Activated T-cell treated with anti-CD3 and anti-CD28 coated beads, Interleukin-2, amount 50 U/mL, for 72 hours (primary cell): ENCODE results near the gene LGI2. TPM values are rescaled to one million over a fixed set of nuclear protein-coding genes. Genes with fewer than 3 reads are reported as not detected.
"Not testable (repeated sequence)": the region's sequence is repeated elsewhere in the genome, so short reads cannot be mapped to it uniquely, and the experiment has no call there.

Experiments
- ATAC-seq, 2 donors: fragments of 150-1000 bp; cut with Tn5 transposase; replicated peaks in 1 of 2; 2 replicates each; pipeline ENCODE4 v1.10.0; 2021; ENCODE audit warnings: moderate library complexity in 2 of 2, mild to moderate bottlenecking in 1 of 2
- DNase-seq, 2 donors: peaks; one replicate each; pipeline ENCODE4 v3.0.0; 2021 to 2022; ENCODE audit warnings: mixed read lengths in 1 of 2
- H3K27ac Mint-ChIP-seq: one replicate; pipeline ENCODE4 v1.8.0; 2022; ENCODE audit warnings: mild to moderate bottlenecking, moderate library complexity, mixed read lengths
- H3K27me3 Mint-ChIP-seq: one replicate; pipeline ENCODE4 v1.8.0; 2022; ENCODE audit warnings: low read depth, mixed read lengths
- H3K36me3 Mint-ChIP-seq, 2 donors: one replicate each; pipeline ENCODE4 v1.8.0; 2022; ENCODE audit warnings: mixed read lengths in 2 of 2, mild to moderate bottlenecking in 1 of 2; ENCODE audit not compliant: insufficient read depth in 2 of 2
- H3K4me1 Mint-ChIP-seq: one replicate; pipeline ENCODE4 v1.8.0; 2022; ENCODE audit warnings: low read depth, mixed read lengths
- H3K4me3 Mint-ChIP-seq, 2 donors: one replicate each; pipeline ENCODE4 v1.8.0; 2022; ENCODE audit warnings: mild to moderate bottlenecking in 2 of 2, mixed read lengths in 2 of 2, moderate library complexity in 2 of 2
- H3K9me3 Mint-ChIP-seq, 2 donors: one replicate each; pipeline ENCODE4 v1.8.0; 2022; ENCODE audit warnings: mixed read lengths in 2 of 2
- total RNA-seq, 2 donors: library from RNA; stranded (reverse); gene quantifications; one replicate each; pipeline ENCODE4 v1.2.3, GENCODE V29; 2022

Gene LGI2, protein sequence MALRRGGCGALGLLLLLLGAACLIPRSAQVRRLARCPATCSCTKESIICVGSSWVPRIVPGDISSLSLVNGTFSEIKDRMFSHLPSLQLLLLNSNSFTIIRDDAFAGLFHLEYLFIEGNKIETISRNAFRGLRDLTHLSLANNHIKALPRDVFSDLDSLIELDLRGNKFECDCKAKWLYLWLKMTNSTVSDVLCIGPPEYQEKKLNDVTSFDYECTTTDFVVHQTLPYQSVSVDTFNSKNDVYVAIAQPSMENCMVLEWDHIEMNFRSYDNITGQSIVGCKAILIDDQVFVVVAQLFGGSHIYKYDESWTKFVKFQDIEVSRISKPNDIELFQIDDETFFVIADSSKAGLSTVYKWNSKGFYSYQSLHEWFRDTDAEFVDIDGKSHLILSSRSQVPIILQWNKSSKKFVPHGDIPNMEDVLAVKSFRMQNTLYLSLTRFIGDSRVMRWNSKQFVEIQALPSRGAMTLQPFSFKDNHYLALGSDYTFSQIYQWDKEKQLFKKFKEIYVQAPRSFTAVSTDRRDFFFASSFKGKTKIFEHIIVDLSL
- not detected for total RNA-seq

- H3K27ac Mint-ChIP-seq, result no peak within 1 kb of the TSS
- peaks cover 4 to 8% of the 10 kb centered on the region in 2 donors for H3K9me3 Mint-ChIP-seq
- H3K4me3 Mint-ChIP-seq, result peak within 1 kb of the TSS; percentile 2 to 49
- peaks cover 57% of the 10 kb centered on the region for H3K27me3 Mint-ChIP-seq
- peaks cover 5% of the 10 kb centered on the region for H3K4me1 Mint-ChIP-seq
- DNase-seq, result peak; percentile 3 to 5
- ATAC-seq, result peak; percentile 44 to 49
- H3K36me3 Mint-ChIP-seq, result peaks cover 0 to 6% of the 10 kb centered on the region in 2 donors
Measured at GRCh38 chr4:25030277-25031076, at the start of gene LGI2. TSS of gene LGI2 (minus strand) at chr4:25030946. CDS start at chr4:25030693, 253 bp downstream.

DNA sequence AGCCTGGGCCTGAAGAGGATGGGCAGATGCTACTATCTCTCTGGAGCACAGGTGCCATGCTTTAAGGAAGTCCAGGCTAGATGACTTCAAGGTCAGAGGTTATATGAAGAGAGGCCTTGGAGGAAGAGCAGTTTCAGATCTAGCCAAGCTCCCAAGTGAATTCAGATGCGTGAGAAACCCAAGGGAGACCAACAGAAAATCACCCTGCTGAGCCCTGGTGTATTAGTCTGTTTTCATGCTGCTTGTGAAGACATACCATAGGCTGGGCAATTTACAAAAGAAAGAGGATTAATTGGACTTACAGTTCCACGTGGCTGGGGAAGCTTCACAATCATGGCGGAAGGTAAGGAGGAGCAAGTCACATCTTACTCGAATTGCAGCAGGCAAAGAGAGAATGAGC, 47.8 kb upstream of the LGI2 start:
- Mint-ChIP-seq H3K4me1 (no peaks in the 10 kb centered on the region), H3K36me3 (no peaks in the 10 kb centered on the region), H3K4me3 (no peak overlapping the region), H3K27ac (no peak overlapping the region), H3K9me3 (no peaks in the 10 kb centered on the region), H3K27me3 (peaks cover 24% of the 10 kb centered on the region)
- DNase-seq (no peak), ATAC-seq (no peak)

GRCh38 chr4:25076625-25077398, 46.1 kb upstream of the LGI2 start:
- ATAC-seq (no peak), DNase-seq (no peak)
- Mint-ChIP-seq H3K9me3 (peaks cover 0 to 2% of the 10 kb centered on the region in 2 donors), H3K4me1 (no peaks in the 10 kb centered on the region), H3K27me3 (peaks cover 31% of the 10 kb centered on the region), H3K4me3 (no peak overlapping the region), H3K27ac (no peak overlapping the region), H3K36me3 (no peaks in the 10 kb centered on the region)

DNA sequence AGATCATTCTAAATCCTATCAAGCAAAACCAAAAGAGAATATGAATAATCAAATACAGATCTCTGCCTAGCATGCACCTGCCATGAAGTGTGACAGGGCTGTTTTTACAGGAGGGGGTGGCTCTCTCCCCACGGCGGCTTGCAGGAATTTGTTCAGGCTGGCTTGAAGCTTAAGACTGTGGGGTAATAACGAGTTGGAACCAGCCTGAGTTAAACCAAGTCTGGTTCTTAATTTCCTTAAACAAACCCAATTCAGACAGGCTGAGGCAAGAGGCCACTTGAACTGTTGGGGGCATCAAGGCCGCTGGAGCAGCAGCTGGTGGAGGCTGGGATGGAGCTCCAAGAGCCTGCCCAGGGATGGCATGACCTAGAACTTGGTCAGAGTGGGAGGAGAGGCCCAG, 45.1 kb upstream of the LGI2 start:
- ATAC-seq (no peak), DNase-seq (no peak)
- Mint-ChIP-seq H3K36me3 (no peaks in the 10 kb centered on the region), H3K4me1 (no peaks in the 10 kb centered on the region), H3K4me3 (no peak overlapping the region), H3K9me3 (peaks cover 0 to 2% of the 10 kb centered on the region in 2 donors), H3K27ac (no peak overlapping the region), H3K27me3 (peaks cover 24% of the 10 kb centered on the region)

- H3K4me3 Mint-ChIP-seq, result no peak overlapping the region
- no peak for ATAC-seq
- no peak overlapping the region for H3K27ac Mint-ChIP-seq
- H3K36me3 Mint-ChIP-seq, result no peaks in the 10 kb centered on the region
- H3K4me1 Mint-ChIP-seq, result no peaks in the 10 kb centered on the region
- DNase-seq, result no peak
- H3K9me3 Mint-ChIP-seq, result peaks cover 0 to 2% of the 10 kb centered on the region in 2 donors
- H3K27me3 Mint-ChIP-seq, result peaks cover 24% of the 10 kb centered on the region
Measured at GRCh38 chr4:25075129-25075528, 44.4 kb upstream of the LGI2 start.

- Mint-ChIP-seq H3K4me3 (no peak overlapping the region), H3K27ac (no peak overlapping the region), H3K9me3 (peaks cover 2 to 3% of the 10 kb centered on the region in 2 donors), H3K36me3 (no peaks in the 10 kb centered on the region), H3K4me1 (no peaks in the 10 kb centered on the region), H3K27me3 (peaks cover 7% of the 10 kb centered on the region)
- ATAC-seq (no peak), DNase-seq (no peak)
Measured at GRCh38 chr4:25070545-25070944, 39.8 kb upstream of the LGI2 start.

DNA sequence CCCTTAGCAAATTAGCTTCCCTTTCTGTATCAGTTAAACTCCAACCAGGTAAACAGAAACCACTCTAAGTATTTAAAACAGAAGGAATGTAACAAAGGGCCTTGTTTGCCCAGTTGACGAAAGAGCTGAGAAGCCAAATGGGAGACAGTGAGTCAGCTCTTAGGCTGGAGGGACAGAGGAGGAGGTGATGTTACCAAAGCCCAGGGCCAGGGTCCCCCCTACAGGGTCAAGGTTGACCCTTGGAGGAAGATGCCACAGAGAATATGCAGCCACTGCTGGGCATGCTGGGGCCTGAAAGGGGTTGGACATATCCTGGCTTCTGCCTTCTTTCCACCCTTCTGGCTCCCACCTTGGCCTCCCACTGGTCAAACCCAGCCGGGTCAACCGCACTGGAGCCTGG, 38.3 kb upstream of the LGI2 start:
- H3K9me3 Mint-ChIP-seq, result peaks cover 2 to 3% of the 10 kb centered on the region in 2 donors
- DNase-seq, result no peak
- peaks cover 7% of the 10 kb centered on the region for H3K27me3 Mint-ChIP-seq
- no peak overlapping the region for H3K27ac Mint-ChIP-seq
- H3K4me3 Mint-ChIP-seq, result no peak overlapping the region
- no peaks in the 10 kb centered on the region for H3K4me1 Mint-ChIP-seq
- H3K36me3 Mint-ChIP-seq, result no peaks in the 10 kb centered on the region
- ATAC-seq, result no peak

- H3K36me3 Mint-ChIP-seq, result no peaks in the 10 kb centered on the region
- H3K27ac Mint-ChIP-seq, result no peak overlapping the region
- H3K27me3 Mint-ChIP-seq, result peaks cover 7% of the 10 kb centered on the region
- H3K9me3 Mint-ChIP-seq, result peaks cover under 1 to 3% of the 10 kb centered on the region in 2 donors
- no peak for ATAC-seq
- no peak overlapping the region for H3K4me3 Mint-ChIP-seq
- DNase-seq, result no peak
- no peaks in the 10 kb centered on the region for H3K4me1 Mint-ChIP-seq
Measured at GRCh38 chr4:25068386-25068785, 37.6 kb upstream of the LGI2 start.

DNA sequence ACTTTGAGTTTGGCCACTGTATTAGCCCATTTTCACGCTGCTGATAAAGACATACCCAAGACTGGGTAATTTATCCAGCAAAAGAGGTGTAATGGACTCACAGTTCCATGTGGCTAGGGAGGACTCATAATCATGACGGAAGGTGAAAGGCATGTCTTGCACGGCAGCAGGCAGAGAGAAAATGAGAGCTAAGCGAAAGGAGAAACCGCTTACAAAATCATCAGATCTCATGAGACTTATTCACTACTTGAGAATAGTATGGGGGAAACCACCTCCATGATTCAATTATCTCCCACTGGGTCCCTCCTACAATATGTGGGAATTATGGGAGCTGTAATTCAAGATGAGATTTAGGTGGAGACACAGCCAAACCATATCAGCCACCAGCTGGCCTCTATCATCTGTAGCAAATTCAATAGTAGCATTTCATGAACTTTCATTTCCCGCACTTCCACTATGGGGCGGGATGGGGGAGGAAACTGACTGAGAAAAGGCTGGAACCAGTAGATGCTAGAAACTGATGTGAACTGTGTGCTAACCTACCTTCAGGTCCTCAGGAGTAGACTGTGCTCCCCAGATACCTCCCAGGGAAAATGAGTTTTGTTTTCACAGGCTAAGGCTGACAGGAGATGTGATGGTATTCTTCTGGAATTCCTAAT, 35.3 kb upstream of the LGI2 start:
- peaks cover 0 to 3% of the 10 kb centered on the region in 2 donors for H3K9me3 Mint-ChIP-seq
- H3K27ac Mint-ChIP-seq, result no peak overlapping the region

DNA sequence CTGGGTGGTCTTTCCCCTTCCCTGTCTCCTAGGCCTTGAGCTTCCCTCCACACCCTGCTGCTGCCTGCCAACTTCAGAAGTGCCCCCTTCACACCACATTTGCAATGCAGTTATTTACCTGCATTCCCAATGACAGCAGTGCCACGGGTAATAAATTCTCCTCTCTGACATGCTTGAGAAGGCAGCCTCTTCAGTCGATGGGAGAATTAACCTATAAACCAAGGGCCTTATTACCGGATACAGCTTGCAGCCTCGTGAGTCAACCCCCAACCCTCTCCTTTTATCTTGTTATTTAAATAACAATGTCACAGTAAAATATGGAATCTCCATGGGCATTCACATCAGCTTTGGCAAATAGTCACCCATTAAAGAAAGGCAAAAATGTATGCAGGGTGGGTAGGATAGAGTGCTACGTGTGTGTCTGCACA, 34.7 kb upstream of the LGI2 start:
- H3K4me3 Mint-ChIP-seq, result no peak overlapping the region
- no peaks in the 10 kb centered on the region for H3K4me1 Mint-ChIP-seq
- peaks cover 0 to 3% of the 10 kb centered on the region in 2 donors for H3K9me3 Mint-ChIP-seq
- H3K36me3 Mint-ChIP-seq, result no peaks in the 10 kb centered on the region
- no peak overlapping the region for H3K27ac Mint-ChIP-seq
- ATAC-seq (no peak), DNase-seq (no peak)
- H3K27me3 Mint-ChIP-seq, result peaks cover 8% of the 10 kb centered on the region

More for the DNA sequence above, 35.3 kb upstream of the LGI2 start:
- peaks cover 2% of the 10 kb centered on the region for H3K27me3 Mint-ChIP-seq
- no peak overlapping the region for H3K4me3 Mint-ChIP-seq
- no peaks in the 10 kb centered on the region for H3K4me1 Mint-ChIP-seq
- DNase-seq (no peak), ATAC-seq (no peak)
- no peaks in the 10 kb centered on the region for H3K36me3 Mint-ChIP-seq

- H3K4me1 Mint-ChIP-seq, DNase-seq, H3K9me3 Mint-ChIP-seq, H3K27ac Mint-ChIP-seq, H3K4me3 Mint-ChIP-seq, H3K36me3 Mint-ChIP-seq, ATAC-seq: not testable (repeated sequence)
- peaks cover 10% of the 10 kb centered on the region for H3K27me3 Mint-ChIP-seq
Measured at GRCh38 chr4:25064447-25064846, 33.7 kb upstream of the LGI2 start.

DNA sequence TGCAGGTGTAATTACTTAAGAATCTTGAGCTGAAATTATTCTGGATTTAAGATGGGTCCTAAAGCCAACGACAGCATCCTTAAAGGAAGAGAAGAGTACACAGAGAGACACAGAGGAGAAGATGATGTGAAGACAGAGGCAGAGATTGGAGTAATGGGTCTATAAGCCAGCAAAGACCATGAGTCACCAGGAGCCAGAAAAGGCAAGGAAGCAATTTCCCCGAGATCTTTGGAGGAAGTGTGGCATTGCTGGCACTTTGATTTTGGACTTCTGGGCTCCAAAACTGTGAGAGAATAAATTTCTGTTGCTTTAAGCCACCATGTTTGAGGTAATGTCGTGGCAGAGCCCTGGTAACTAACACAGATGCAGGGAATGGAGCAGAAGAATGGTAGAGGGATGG, 32.4 kb upstream of the LGI2 start:
- Mint-ChIP-seq H3K4me1 (no peaks in the 10 kb centered on the region), H3K9me3 (peaks cover 2 to 3% of the 10 kb centered on the region in 2 donors), H3K27ac (no peak overlapping the region), H3K36me3 (no peaks in the 10 kb centered on the region), H3K27me3 (peaks cover 10% of the 10 kb centered on the region), H3K4me3 (no peak overlapping the region)
- no peak for ATAC-seq
- DNase-seq, result no peak
